ENCODE data around the gene LIMCH1. TPM values are rescaled to one million over a fixed set of nuclear protein-coding genes. Genes with fewer than 3 reads are reported as not detected.
"Not testable (repeated sequence)": the region's sequence is repeated elsewhere in the genome, so short reads cannot be mapped to it uniquely, and the experiment has no call there.

Gene LIMCH1
- total RNA-seq, 2 experiments from 2014 or later: not detected

DNA sequence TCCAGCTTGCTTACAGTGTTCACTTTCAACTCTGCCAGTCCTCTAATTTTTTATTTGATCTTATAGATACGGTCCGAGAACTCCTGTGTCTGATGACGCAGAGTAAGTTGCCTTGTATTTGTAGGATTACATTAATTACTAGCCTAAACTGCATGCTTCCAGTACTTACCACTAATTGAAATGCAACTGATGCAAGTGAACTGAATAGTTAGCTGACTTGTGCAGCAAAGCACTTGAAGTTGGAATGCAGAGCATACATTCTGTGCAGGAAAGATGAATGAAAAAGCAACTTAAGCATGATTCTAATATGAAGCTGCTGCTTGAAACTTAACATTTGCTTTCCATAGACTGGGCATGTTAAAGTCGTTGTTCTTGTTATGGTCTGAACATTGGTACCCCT is 100.9 kb downstream of the LIMCH1 start:
- POLR2A ChIA-PET: no interaction called here
- CTCF ChIA-PET: no interaction called here
- Mint-ChIP-seq H3K9me3 (no peaks in the 10 kb centered on the region), H3K4me1 (ENCODE audit: low read depth) (no peaks in the 10 kb centered on the region), H3K4me3 (no peak overlapping the region), H3K36me3 (ENCODE audit: low read depth) (no peaks in the 10 kb centered on the region), H3K27ac (no peak overlapping the region), H3K27me3 (peaks cover 6% of the 10 kb centered on the region)
- intact Hi-C loops (cut with micrococcal nuclease): no loop called here
- ATAC-seq: no peak
- TF ChIP-seq, protein P1, sequence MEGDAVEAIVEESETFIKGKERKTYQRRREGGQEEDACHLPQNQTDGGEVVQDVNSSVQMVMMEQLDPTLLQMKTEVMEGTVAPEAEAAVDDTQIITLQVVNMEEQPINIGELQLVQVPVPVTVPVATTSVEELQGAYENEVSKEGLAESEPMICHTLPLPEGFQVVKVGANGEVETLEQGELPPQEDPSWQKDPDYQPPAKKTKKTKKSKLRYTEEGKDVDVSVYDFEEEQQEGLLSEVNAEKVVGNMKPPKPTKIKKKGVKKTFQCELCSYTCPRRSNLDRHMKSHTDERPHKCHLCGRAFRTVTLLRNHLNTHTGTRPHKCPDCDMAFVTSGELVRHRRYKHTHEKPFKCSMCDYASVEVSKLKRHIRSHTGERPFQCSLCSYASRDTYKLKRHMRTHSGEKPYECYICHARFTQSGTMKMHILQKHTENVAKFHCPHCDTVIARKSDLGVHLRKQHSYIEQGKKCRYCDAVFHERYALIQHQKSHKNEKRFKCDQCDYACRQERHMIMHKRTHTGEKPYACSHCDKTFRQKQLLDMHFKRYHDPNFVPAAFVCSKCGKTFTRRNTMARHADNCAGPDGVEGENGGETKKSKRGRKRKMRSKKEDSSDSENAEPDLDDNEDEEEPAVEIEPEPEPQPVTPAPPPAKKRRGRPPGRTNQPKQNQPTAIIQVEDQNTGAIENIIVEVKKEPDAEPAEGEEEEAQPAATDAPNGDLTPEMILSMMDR (IDR thresholded peaks at IDR 0.05): no peak
- DNase-seq: no peak

DNA sequence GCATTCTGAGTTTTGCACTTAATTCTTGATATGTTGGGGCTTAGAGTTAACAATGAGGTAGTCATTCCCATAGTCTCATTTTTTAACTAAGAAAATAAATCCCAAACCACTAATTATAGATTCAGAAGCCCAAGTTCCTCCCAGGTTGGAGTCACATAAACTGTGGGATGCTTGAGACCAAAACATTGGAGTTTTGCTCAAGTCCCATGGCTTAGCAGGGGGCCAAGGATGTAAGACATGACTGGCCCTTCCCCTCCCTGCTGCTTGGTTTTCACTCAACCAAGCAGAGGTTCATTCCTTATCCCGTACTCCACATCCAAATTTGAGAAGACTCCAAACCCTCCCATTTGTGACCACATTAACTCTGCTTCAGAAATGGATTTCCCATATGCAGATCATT is 101.3 kb downstream of the LIMCH1 start:
- ATAC-seq (no peak), DNase-seq (no peak)
- Mint-ChIP-seq H3K27me3 (peaks cover 9% of the 10 kb centered on the region), H3K4me1 (ENCODE audit: low read depth) (no peaks in the 10 kb centered on the region), H3K36me3 (ENCODE audit: low read depth) (no peaks in the 10 kb centered on the region), H3K9me3 (no peaks in the 10 kb centered on the region), H3K4me3 (no peak overlapping the region), H3K27ac (no peak overlapping the region)
- TF ChIP-seq, protein P1 (IDR thresholded peaks at IDR 0.05): no peak
- ChIA-PET POLR2A (no interaction called here), CTCF (no interaction called here)
- intact Hi-C loops (cut with micrococcal nuclease): no loop called here

DNA sequence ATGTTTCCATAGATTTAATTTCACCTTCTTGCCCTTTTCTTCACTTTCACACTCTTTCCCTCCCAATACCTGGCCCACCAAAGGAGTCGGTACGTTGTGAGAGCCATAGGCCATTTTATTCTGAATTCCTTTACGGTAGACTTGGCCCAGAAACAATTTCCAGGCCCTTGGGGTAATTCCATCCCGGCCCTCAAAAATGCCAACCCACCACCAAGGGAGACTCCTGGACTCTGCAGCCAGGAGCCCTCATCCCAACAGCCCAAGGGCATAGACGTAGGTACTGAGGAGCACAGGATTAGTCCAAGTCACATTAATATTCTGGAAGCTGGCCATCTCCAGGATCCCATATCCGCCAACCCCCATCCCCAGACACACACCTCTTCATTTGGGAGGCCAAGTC is 102.9 kb downstream of the LIMCH1 start:
- Mint-ChIP-seq H3K27ac (no peak overlapping the region), H3K27me3 (peaks cover 19% of the 10 kb centered on the region), H3K4me3 (no peak overlapping the region), H3K36me3 (ENCODE audit: low read depth) (no peaks in the 10 kb centered on the region), H3K9me3 (no peaks in the 10 kb centered on the region), H3K4me1 (ENCODE audit: low read depth) (no peaks in the 10 kb centered on the region)
- ATAC-seq: no peak
- TF ChIP-seq, protein P1 (IDR thresholded peaks at IDR 0.05): no peak
- POLR2A ChIA-PET: no interaction called here
- CTCF ChIA-PET: no interaction called here
- intact Hi-C loops (cut with micrococcal nuclease): no loop called here
- no peak for DNase-seq

DNA sequence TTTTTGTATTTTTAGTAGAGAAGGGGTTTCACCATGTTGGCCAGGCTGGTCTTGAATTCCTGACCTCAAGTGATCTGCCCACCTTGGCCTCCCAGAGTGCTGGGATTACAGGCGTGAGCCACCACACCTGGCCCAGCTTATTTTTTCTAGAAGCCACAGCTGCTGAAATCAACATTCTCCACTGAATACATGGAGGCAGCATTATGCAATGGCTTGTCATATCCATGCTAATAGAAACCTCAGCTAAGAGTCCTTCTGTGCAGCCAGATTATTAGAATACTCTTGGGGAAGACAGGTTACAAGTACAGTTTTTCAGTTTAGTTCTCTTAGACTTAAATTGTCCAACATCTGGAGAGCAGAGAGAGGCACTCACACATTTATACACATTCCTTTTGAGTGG is 104.8 kb downstream of the LIMCH1 start:
- POLR2A ChIA-PET; ATAC-seq; intact Hi-C loops (cut with micrococcal nuclease); H3K9me3 Mint-ChIP-seq; H3K4me3 Mint-ChIP-seq; H3K27ac Mint-ChIP-seq; DNase-seq; H3K36me3 Mint-ChIP-seq (ENCODE audit: low read depth); H3K4me1 Mint-ChIP-seq (ENCODE audit: low read depth): not testable (repeated sequence)
- CTCF ChIA-PET: interaction anchor here (1.8 kb wide), 1 partner anchor 18 kb away, joined by 4 read pairs; no protein-coding TSS in a partner anchor
- peaks cover 19% of the 10 kb centered on the region for H3K27me3 Mint-ChIP-seq

DNA sequence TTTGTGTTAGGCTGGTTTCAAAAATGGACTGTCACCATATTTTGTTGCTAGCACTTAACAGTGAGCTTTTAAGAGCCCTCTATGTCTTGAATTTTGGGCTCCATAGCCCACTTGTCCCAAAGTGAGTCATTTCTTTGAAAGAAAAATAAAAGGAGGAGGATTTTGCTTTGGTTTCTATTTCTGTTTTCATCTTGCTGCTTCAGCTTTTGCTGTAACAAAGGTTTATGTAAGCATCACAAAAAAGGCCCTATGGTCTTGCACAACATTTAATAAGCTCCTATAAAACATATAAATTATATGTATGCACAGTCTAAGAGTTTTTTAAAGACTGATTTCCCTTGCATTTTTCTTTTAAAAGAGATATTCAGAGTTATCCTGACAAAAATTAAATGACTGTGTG is 105.4 kb downstream of the LIMCH1 start:
- ChIA-PET CTCF (interaction anchor here (0.6 to 1.8 kb wide), 4 partner anchors 16 to 374 kb away, joined by 3 to 4 read pairs (median 4); no protein-coding TSS in a partner anchor), POLR2A (no interaction called here)
- Mint-ChIP-seq H3K4me1 (ENCODE audit: low read depth) (no peaks in the 10 kb centered on the region), H3K27ac (no peak overlapping the region), H3K9me3 (no peaks in the 10 kb centered on the region), H3K36me3 (ENCODE audit: low read depth) (no peaks in the 10 kb centered on the region), H3K4me3 (no peak overlapping the region), H3K27me3 (peaks cover 19% of the 10 kb centered on the region)
- no peak for DNase-seq
- TF ChIP-seq, protein P1 (IDR thresholded peaks at IDR 0.05): no peak
- intact Hi-C loops (cut with micrococcal nuclease): no loop called here
- no peak for ATAC-seq
